Tongue (tissue), 2 donors: ENCODE results near the gene LYPD1. TPM values are rescaled to one million over a fixed set of nuclear protein-coding genes. Genes with fewer than 3 reads are reported as not detected.

Source experiments
- DNase-seq: peaks from one replicate; pipeline ENCODE4 v3.0.0-alpha.2; 2015
- total RNA-seq: library from RNA; depleted of rRNA; stranded (reverse); fragments of >200 nt; gene quantifications from one replicate; pipeline ENCODE4 v1.2.3, GENCODE V29; 2014

Gene LYPD1
- total RNA-seq, 1 donor from 2014 or later = 3.6 TPM

GRCh38 chr2:132668189-132668823, 1.7 kb downstream of the LYPD1 start:
- DNase-seq = peak; percentile 35

DNA sequence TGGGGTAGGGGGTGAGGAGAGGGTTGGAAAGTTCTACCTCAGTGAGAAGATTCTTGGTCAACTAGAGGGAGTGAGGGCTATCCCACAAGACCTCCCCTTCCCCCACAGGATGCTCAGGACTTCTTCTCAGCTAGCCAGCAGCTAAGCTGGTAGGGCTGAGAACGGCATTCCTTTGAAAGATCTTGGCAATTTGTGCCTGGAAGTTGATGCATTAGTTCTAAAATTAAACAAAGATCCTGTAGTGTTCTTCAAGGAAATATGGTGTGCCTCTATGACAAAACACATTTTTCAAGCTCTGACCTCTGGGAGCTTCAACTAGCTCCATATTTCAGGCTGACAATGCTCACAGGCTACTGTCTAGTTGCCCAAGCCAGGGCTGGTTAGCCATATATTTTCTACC, 2.3 kb downstream of the LYPD1 start:
- DNase-seq = no peak

DNA sequence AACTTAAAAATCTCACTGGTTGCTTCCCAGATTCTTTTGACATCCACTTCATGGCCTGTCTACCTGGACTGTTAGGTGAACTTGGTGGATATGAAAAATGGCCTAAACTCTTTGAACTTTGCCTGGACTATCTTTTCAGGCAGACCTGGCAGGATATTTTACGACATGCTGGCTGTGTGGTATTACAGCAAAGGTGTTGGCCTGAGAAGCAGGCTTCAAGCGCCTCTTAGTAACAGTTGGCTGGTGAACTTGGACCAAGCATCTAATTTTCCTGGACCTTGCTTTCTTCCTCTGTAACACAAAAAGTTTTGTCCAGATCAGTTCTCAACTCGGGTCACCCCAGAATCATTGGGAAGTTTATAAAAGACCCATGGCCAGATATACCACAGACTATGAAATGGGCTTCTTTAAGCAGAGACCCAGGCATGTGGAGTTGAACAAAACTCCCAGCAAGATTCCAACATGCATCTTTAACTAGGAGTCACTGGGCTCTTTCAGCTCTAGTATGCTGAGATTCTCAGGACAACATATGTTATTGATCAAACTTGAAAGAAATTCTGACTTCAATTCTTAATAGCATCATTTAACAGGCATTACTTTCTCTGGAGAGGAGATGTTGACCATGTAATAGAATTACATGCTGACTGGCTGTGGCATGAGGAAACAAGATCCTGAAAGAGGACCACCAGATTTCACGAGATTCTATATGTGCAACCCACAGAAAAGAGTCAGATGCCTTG, 4.4 kb downstream of the LYPD1 start:
- no peak for DNase-seq

DNA sequence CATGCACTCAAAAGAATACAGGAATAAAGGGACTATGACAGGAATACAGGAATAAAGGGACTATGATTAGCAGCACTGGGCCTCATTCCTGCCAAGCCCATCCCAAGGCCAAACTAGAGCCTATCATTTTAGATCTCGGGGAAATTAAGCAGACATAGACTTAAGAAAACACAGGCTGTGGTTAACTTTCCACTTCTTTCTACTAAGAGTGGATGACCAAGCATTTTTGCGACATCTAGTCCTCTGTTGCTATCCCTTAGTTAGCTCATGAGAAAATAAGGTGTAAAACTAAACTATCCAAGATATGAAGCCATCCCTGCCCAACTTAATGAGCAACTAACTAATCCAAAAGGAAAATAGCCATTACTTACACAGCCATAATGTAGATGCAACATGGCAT, 5.9 kb downstream of the LYPD1 start:
- no peak for DNase-seq

- DNase-seq = peak; percentile 56
Observed at GRCh38 chr2:132662732-132663131, 7.3 kb downstream of the LYPD1 start.

DNA sequence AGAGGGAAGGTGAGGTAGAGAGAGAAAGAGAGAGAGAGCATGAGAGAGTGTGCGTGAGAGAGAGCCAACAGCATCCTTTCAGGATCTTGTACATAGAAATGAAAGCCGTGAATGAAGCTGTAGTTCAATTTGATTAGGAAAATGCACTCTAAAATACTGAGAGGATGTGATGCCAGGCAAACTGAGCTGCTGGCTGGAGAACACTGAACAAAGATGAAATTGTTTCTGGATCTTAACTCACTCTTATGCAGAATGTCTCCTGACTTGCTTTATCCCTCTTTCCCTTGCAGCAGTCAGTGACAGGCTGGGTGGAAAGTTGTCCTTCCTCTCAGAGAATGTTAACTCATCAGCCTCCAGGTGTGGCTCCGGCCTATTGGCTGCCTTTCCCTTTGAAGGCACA, 10.7 kb downstream of the LYPD1 start:
- DNase-seq = no peak

DNA sequence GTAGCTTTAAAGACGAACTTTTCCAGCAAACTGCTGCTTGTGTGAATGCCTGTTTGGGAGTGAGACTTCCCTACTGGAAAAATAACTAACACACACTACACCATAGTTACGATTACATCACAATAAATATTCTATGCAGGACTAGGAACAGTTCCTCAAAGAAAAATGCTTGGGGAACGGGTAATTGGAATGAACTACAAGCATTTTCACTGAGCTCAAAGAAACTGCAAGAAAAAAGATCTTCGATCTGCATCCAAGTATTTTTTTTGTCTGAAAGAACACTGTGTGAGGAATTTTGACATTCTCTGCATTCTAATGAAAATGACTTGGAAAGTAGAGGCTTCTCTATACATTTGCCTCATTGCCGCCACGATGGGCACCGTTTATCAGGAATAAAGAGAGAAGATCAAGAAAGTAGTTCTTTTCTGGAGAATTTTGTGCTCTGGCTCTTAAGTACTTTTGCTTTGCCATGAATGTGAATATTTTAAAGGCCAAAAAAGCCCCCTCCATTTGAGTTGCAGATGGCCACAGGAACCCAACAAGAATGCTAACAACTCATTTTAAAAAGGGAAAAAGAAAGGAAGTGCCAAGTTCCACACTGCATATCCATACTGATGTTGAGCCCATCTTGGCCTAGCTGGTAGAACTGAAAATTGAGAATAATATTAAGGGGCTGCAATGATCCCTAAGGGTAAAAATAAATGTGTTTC, 13.6 kb downstream of the LYPD1 start:
- DNase-seq = peak; percentile 55

DNA sequence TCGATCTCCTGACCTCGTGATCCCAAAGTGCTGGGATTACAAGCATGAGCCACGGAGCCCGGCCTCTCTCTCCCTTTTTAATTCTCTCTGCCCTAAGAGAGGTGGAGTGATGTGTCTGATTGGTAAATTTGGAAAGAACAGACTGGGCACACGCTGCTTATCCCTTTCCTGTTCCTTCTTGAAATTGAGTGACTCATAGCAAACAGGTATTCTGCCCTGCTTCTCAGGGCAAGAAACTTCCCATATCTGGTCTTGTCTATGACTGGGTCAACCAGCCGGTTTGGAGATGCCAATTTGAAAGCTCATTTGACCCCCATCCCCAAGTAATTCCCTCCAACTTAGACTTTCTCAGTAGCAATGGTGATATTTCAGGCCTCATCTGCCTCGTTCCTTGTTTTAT, 15.0 kb downstream of the LYPD1 start:
- DNase-seq = no peak

DNA sequence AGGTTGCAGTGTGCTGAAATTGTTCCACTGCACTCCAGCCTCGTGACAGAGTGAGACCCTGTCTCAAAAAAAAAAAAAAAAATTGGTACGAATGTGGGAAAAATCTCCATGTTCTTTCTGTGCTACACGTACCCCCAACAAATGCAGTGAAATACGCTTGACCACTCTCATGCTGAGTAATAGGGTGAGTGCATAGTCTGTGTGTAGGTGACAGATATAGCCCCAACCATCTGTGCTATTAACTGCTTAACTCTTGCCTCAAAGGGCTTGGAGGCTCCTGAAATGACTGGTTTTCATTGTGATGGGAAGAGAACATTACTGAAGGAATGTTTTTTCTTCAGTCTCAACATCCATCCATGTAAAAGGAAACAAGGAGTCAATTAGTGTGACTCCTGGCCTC, 15.7 kb downstream of the LYPD1 start:
- no peak for DNase-seq

DNA sequence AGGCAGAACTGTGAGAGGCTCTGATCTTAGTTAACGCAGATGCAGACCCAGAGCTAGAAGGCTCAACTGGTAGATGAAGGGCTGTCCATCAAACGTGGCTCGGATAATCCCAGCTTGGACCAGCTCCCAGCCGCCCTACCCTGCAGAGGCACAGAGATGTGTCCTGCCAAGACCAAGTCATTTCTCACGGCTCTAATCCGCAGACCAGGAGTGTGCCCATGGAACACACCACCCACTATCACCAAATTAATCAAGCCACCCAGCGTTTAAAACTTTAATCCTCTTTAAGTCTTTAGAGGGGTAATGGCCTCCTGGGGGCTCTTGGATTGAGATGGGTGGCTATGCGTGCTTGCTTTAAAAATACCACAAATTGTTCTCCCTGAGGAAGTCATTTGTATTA, 17.5 kb downstream of the LYPD1 start:
- no peak for DNase-seq

DNA sequence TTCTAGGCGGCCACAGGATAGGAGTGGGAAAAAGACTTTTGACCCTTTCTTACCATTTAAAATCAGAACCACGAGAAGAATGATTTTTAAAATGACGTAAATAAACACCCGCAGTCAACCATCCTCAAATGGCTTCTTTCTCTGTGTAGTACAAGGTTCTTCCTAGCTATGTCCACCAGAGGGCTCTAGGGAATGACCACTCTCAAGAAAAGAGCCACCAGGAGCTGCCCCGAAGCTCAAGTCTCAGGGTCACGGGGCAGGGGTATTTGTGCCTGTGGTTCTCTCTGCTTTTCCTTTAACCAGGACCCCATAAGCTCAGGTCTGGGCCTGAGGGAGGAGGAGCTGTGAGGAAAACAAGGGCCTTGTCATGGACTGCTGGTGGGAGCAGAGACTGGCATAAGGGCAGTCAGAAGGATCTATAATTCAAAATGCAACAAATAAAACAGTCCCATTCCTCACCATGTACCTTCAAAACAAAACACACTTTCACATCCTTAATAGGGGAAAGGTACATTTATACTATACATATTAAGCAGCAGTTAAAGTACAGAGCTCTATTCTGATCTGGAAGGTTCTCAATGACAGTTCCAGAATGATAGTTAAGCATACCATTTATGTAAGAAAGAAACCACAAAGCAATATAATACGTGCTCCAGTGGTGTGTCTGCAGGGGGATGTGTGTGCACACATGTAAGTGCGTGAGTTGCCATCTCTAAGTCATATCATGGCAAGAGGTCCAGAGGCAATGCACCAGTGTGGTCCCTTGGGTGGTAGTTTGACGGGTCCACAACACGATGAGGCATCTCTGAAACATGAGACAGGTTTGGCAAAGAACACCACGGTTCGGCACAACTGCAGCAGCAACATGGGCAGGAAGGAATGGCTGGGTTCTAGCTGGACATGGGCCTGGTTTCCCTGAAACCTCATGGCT, 18.6 kb downstream of the LYPD1 start:
- no peak for DNase-seq

DNA sequence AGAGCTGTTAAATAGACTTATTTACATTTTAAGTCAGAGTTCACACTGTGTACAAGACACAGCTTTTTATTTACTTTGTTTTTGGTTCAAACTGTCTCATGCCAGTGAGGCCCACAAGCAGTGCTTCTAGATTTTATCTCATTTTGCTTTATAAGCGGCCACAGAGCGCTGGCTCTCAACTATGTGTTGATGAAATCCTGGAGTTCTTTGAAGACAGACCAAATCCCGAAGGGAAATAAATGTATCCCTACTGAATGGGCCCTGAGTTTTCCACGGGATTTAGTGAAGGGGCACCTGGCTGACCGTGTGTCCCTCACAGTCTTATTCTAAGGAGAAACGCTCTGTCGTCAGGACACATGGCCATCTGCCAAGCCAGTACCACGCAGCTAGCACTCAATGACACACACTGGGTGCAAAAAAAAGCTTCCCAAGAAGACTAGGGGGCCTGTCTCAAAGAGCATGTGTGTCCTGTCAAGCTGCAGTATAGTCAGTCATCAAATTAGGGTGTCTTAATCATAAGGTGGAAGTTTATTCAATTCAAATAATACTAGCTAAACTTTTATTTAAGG, 23.4 kb downstream of the LYPD1 start:
- no peak for DNase-seq

DNA sequence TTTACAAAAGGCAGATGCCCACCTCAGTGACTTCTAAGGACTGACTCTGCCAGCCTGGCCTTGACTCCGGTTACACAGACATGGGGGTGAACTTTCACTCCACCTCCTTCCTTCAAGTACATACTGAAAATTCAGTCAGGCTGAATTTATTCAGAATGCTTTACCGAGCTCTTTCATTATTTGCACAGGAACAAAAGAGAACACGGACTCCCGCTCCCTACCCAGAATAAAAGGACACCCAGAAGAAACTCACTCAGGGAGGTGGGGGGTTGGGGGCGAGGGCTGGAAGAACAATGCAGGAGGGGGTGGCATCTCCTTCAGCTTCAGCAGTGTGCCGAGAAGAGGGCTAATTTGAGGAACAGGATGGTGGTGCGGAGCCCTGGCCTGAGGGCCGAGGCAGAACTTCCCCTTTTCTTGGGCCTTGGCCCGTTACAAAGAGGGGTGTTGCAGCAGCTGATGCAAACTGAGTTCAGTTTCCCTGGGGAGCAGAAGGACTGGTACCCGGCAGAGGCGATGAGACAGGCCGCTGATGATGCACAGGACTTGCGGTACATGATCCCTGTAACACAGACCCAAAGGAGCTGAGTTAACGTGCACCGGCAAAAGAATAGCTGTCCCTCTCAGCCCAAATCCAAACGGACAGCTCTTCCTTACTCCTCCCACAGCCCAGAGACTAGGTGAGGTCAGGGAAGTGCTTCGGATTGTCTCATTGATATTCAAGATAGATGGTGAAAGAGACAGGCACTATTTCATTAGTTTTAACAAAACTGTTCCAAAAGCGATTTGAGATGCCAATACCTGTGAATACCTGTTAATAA, 24.1 kb downstream of the LYPD1 start:
- DNase-seq = no peak

DNA sequence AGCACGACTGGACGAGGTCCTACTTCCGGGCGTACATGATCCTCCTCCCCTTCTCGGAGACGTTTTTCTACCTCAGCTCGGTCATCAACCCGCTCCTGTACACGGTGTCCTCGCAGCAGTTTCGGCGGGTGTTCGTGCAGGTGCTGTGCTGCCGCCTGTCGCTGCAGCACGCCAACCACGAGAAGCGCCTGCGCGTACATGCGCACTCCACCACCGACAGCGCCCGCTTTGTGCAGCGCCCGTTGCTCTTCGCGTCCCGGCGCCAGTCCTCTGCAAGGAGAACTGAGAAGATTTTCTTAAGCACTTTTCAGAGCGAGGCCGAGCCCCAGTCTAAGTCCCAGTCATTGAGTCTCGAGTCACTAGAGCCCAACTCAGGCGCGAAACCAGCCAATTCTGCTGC, 24.8 kb downstream of the LYPD1 start:
- no peak for DNase-seq

DNA sequence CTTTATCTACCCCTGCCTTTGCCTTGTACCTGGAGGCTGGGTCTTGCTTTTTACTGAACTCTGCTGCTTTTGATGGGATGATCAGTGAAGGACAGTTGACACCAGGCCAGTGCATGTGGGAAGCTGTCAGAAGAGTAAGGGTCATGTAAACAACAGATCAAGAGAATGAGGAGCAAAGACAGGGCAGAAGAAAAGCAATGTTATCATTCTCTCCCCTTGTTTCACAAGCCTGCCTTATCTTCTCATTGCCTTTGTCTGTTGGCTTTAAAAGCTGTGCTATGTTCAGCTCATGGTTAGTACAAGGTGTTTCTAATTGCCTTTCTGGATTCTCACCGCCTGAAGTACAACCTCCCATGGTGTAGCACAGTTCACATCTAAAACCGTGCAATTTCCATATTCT, 27.6 kb downstream of the LYPD1 start:
- no peak for DNase-seq

GRCh38 chr2:132641819-132642218, 28.2 kb downstream of the LYPD1 start:
- DNase-seq = no peak

- DNase-seq = no peak
Observed at GRCh38 chr2:132640116-132640515, 29.9 kb downstream of the LYPD1 start.

DNA sequence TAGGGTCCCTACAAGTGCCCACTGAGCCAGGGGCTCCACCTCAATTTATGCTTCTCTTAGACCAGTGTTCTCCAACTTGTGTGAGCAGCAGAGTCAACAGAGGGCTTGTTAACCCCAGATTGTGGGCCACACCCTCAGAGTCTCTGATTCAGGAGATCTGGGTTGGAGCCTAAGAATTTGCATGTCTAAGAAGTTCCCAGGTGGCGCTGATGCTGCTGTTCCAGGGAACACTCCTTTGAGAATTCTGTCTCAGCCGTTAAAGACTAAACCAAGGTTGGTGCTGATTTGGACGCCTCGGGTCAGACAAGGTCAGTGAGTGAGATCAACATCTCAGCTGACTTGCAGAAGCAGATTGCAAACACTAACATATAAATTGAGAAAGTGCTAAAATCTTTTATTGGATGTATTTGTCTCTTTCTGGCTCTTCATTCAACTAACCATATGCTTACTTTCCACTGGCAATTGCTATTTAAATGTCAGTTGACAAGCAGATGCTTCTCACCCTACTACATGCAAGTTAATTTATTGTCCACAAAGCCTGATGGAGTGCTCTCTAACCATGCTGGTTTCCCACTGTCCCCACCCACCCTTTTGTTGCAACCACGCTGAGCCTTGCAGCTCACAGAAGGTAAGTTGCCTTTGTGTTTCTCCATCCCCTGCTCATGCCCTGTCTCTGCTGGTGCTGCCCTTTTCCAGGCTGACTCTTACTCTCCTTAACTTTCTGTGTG, 31.5 kb downstream of the LYPD1 start:
- DNase-seq = no peak

DNA sequence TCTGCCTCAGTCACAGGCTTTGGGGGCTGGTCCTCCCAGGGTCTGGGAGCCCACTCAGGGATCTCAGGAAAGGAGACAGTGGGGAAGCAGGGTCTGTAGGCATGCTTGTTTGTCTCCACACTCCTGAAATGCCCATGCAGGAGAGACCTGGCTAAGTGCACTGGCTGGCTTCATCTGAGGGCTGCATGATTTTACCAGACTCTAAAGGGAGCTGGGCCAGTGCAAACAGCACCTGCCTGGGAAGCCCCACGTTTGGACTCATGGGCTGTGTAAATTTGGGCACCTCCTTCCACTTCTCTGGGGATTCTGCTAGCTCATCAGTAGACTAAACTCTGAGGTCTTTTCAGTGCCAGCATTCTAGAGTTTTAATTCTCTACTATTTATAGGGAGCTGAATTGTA, 33.7 kb downstream of the LYPD1 start:
- DNase-seq = no peak

- no peak for DNase-seq
Observed at GRCh38 chr2:132633635-132634034, 36.4 kb downstream of the LYPD1 start.
